ENCODE data around the gene IL7R.

The IL7R gene

DNA sequence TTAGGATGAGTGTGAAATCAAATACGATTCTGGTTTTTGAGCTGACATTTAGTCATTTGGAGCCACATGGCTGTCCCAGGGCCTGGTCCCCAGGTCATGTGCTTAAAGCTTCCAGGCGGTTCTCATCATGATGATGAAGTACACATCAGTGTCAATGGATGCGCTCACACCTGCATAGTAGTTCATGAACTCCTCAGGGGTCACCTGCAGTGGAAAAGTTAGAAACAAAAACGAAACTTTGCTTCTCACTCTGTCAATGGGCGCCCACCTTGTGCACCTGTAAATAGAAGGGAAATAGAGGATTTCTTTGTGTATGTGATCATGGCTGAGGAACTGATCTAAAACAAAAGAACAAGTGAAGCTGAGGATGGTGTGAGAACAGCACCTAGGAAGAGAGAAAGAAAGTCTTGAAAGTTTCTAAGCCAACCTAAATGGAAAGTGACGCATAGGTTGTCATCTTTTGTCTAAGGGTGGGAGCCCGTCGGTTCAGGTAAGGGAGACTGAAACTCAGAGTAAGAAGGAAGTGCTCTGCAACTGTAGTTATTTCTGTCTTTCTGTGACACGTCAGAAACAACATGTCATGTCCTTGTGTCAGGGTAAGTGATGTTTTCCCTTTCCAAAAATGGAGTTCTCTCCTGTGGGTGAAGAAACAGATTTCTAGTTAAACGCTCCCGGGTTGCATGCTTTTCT lies 47.9 kb downstream of the IL7R start:
- no peak for DNase-seq

DNA sequence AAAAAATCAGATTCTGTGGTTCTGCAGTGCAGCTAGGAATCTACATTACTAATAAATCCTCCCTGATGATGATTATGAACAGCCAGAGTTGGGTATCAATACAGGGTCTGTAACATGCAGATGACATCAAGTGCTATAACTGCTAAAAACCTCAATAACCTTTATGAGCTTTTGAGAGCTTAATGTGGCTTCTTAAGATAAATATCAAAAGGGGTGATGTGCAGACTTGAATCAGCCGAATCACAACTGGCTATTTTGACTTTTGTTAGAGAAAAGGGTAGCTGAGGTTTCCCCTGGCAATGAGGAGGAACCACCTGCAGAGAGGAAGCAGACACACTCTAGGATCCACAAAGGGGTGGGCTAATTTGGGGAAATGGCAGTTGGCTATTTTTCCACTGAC lies 51.5 kb downstream of the IL7R start:
- no peak for DNase-seq

DNA sequence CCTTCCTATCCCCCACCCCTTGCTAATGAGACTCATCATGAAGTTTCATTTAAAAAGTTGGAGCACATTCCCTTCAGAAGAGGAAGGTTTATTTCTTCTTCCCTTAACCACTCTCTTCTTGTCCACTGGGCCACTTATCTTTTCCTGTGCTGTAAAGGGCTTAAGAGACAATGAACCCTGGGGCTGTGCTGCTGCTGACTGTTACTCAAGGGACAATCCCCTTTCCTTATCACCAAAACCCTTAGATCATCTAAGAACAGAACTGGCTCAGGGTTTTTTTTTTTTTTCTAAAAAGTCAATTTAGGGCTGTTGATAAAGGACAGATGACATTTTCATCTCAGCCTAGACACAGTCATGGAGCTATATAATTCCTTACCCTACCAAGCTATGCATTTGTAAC lies 52.1 kb downstream of the IL7R start:
- no peak for DNase-seq

DNA sequence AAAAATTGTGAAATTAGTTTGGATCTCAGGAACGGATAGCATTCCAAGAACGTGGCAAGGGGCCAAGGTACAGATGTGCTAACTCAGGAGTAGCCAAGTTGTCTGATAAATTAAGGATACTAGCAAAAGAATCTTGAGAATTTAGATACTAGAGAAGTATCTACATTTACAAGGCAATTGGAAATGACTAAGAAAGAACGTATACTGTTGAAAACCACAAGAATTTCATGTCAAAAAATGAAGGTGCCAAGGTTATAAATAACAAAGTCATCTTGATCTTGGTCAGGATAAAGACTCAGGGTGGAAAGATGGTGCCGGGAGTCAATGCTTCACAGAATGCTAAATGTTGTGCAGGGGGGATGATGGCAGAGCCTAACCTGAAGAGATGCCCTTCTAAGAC lies 62.5 kb downstream of the IL7R start:
- DNase-seq: peak; percentile 89

DNA sequence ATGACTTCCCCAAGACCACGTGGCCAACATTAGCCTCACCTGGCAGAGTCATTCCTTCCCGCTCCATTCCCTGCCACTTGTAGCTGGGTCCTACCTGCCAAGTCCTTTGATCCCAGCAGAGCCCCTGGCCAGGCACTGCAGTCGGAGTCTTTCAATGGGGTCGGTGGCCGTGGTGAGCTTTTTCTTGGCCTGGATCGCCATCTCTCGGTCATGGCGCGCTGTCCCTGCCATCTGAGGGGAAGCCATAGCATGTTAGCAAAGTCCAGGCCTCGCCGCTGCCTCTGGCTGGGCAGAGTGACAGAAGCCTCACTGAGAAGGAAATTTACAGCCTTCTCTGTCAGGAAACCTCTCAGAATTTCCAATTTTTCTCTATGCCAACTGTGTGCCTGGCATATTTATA lies 64.2 kb downstream of the IL7R start:
- DNase-seq: no peak

DNA sequence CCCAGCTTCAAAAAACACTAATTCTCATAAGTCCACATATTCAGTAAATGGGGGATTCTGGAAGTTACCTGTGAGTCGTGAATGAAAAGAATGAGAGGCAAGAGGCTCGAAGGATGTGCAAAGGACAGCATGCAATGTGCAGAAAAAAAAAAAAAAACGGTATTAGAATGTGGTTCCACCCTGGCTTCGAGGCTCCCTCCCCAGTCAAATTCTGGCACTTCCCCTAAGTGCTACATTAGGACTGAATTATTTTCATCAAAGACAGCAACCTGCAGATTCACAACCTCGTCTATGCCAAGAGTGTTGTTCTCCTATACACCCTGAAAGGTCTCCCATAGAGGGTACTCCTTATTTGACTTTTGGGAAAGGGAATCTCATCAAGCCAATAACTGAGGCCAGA lies 65.2 kb downstream of the IL7R start:
- DNase-seq: no peak

DNA sequence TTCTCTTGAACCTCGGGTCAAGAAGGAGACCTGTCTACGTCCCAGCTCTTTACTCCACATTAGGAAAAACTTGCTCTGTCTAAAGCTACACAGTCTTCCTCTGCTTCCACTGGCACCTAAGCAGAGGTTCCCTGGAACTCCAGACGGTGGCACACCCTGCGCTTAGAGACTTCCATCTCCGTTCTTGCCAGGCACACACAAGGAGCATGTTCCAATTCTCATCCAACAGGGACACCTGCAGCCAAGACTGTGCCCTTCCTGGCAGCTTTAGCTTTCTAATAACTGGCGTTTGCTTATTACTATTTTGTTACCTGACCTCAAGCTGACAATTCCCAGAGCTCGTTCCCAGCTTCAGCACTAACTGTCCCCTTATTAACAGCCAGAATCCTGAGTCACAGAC lies 65.8 kb downstream of the IL7R start:
- no peak for DNase-seq

DNA sequence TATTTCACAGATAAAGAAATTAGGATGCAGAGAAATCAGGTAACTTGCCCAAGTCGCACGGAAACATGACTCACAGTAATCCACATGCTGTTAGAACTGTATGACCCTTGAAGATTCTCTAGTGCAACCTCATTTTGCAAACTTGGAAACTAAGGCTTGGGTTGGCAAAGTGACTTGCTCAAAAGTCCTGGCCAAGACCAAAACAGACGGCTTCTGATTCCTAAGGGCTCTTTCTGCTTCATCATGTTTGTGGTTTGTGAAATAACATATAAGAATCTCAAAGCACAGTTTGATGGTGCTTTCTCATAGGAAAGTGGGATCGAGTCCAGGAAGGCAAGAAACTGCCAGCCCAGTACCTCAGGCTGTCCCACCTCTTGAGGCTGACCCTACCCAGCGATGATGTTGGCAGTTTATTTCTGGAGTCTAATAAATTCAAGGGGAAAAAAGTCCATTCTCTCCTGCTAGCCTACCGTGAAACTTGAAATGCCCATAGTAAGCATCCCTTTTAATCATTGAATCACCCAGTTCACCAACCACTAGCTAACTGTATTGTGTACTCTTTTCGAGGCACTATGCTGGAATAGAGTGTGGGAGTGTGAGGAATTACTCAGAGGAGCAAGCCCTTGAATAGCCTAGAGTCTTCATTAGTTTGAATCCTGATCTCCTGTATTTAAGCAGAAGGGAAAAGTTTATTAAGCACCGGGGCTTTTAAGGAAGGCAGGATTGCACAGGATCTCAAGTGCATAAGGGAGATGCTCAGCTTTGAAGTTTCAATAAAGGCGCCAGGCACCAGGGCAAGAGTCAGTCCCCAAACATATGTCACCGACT lies 67.6 kb downstream of the IL7R start:
- peak; percentile 69 for DNase-seq

DNA sequence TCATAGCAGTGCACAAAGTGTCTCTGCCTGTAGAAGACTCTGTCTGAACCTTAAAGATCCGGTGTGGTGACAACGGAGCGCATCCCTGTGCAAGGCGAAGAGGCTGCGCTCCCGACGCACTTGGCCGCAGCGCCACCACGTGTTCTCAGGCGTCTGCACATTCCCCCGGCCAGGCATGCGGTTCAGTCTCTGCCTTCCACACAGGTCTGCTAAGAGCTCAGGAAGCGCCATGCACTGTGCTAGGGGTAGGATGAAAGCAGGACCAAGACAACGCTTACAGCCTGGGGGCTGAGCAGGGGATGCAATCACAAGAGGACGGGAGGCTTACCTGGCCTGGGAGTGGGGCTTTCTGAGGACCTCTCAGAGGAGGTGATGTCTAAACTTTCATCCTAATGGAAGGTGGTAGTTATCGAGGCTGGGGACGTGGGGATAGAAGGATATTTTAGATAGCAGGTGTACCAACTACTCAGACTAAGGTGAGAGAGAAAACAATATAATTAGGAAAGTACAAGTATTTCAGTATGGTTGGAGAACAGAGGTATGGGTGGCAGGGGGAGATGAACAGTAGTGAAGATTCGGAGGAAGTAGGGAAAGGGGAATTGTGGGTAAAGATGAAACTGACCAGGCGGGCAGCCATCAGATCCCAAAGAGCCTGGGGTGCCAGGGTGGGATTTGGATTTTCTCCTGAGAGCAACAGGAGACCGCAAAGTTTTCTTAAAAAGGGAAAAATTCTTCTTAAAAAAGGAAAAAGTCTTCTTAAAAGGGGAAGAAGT lies 68.4 kb downstream of the IL7R start:
- DNase-seq: peak; percentile 72

DNA sequence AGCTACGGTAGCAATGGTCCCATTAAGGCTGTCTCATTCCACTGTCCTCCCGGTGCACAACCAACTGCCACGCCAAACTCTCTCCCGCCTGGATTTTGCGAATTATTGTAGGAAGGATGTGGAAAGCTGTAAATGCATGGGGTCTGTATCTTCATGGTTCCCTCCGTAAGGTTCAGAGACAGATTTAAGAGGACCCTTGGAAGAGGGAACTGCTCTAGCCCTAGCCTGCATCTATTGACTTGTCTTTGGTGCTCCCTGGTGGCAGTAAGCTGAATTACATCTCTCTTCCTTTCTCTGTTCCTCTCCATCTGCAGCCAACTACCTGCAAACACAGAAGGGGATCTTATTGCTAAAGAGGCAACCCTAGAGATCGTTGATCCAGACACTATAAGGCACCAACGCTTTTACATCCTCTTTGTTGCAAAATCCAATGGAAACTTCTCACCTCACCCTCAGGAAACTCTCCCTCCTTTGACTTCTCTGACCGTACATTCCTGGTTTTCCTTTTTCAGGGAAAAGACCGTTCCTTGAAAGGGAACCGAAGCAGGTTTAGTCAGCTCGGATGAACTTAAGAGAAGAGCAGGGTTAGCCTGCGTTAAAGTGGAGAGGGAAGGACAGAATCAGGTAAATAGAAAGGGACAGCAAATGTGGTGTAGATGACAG lies 69.8 kb downstream of the IL7R start:
- DNase-seq: peak; percentile 43

All from fibroblast of skin of back (primary cell).